CD4-positive, alpha-beta T cell treated with Interleukin-6 at 100 ng/mL for 8 hours (primary cell): Measurements from ENCODE around the gene AQP12B.
"Not testable (repeated sequence)": the region's sequence is repeated elsewhere in the genome, so short reads cannot be mapped to it uniquely, and the experiment has no call there.

Experiments used
- DNase-seq: peaks from one replicate; pipeline ENCODE4 v3.0.0-alpha.2; 2020; ENCODE audit warnings: mixed read lengths, low spot score

The AQP12B gene

GRCh38 chr2:240682431-240683224, at the start of gene AQP12B:
Gene AQP12B, minus strand, starts transcription at chr2:240682885. Its CDS starts 48 bp downstream, at chr2:240682837.
- not testable (repeated sequence) for DNase-seq

GRCh38 chr2:240732184-240732583, 49.5 kb upstream of the AQP12B start:
- DNase-seq: no peak

- DNase-seq: no peak
Measured at GRCh38 chr2:240731178-240731545, 48.5 kb upstream of the AQP12B start.

- DNase-seq: no peak
Measured at GRCh38 chr2:240730501-240731177, 48.0 kb upstream of the AQP12B start.

GRCh38 chr2:240728827-240729226, 46.1 kb upstream of the AQP12B start:
- no peak for DNase-seq

GRCh38 chr2:240728361-240728760, 45.7 kb upstream of the AQP12B start:
- DNase-seq: no peak

GRCh38 chr2:240727913-240728312, 45.2 kb upstream of the AQP12B start:
- DNase-seq: no peak

- DNase-seq: no peak
Measured at GRCh38 chr2:240727439-240727838, 44.8 kb upstream of the AQP12B start.

GRCh38 chr2:240726876-240727275, 44.2 kb upstream of the AQP12B start:
- no peak for DNase-seq

GRCh38 chr2:240725671-240726070, 43.0 kb upstream of the AQP12B start:
- DNase-seq: no peak

GRCh38 chr2:240725266-240725665, 42.6 kb upstream of the AQP12B start:
- no peak for DNase-seq

GRCh38 chr2:240724431-240724830, 41.7 kb upstream of the AQP12B start:
- no peak for DNase-seq

- DNase-seq: no peak
Measured at GRCh38 chr2:240723851-240724250, 41.2 kb upstream of the AQP12B start.

- no peak for DNase-seq
Measured at GRCh38 chr2:240722796-240723735, 40.4 kb upstream of the AQP12B start.

GRCh38 chr2:240722376-240722775, 39.7 kb upstream of the AQP12B start:
- DNase-seq: no peak

GRCh38 chr2:240721596-240722180, 39.0 kb upstream of the AQP12B start:
- DNase-seq: no peak

GRCh38 chr2:240720686-240721595, 38.3 kb upstream of the AQP12B start:
- no peak for DNase-seq

- no peak for DNase-seq
Measured at GRCh38 chr2:240719676-240720545, 37.2 kb upstream of the AQP12B start.

GRCh38 chr2:240718896-240719490, 36.3 kb upstream of the AQP12B start:
- DNase-seq: no peak
